ENCODE measurements around the gene PDCL3. TPM values are rescaled to one million over a fixed set of nuclear protein-coding genes. Genes with fewer than 3 reads are reported as not detected.

PDCL3 gene
- total RNA-seq: 25.3 and 40.7 TPM in 2 replicates

DNA sequence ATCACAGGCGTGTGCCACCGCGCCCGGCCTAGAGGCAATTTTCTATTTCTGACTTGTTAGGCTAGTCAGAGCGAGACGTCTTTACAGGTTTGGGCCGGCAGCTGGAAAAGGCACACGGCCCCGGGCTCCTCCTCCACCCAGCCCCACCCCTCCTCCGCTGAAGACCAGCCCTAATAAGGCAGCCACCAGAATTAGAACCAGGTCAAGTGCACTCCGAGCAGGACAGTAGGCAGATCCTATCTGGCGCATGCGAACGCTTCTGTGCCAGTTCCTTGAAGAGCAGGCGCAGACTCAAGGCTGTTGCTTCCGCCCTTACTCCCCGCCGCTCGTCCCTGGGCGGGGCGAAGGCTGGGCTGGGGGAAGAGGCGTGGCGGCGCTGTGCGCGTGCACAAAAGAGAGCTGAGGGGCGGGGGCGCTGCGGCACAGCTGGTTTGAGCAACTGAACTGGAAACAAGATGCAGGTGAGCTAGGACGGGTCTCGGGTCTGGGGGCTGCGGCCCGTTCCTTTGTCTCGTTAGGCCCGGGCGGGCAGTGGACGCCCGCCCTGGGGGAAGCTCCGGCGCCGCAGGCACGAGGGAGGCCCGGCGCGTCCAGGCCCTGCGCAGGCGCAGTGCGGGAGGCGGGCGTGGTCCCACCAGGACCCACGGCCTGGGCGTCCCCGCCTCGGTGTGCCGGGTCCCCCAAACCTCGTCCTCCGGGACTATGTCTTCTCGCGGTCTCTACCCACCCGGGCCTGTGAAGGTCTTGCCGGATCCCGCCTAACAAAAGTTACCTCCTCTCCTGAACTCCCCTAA lies at the start of gene PDCL3:
TSS of gene PDCL3 (plus strand) at position 381 of the 794 bp plus-strand sequence. CDS start at position 456, 75 bp downstream.
- TF ChIP-seq, protein P1, sequence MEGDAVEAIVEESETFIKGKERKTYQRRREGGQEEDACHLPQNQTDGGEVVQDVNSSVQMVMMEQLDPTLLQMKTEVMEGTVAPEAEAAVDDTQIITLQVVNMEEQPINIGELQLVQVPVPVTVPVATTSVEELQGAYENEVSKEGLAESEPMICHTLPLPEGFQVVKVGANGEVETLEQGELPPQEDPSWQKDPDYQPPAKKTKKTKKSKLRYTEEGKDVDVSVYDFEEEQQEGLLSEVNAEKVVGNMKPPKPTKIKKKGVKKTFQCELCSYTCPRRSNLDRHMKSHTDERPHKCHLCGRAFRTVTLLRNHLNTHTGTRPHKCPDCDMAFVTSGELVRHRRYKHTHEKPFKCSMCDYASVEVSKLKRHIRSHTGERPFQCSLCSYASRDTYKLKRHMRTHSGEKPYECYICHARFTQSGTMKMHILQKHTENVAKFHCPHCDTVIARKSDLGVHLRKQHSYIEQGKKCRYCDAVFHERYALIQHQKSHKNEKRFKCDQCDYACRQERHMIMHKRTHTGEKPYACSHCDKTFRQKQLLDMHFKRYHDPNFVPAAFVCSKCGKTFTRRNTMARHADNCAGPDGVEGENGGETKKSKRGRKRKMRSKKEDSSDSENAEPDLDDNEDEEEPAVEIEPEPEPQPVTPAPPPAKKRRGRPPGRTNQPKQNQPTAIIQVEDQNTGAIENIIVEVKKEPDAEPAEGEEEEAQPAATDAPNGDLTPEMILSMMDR (IDR thresholded peaks at IDR 0.05; ENCODE audit: insufficient read depth, low read length, severe bottlenecking): peak; percentile 21
- no peaks in the 10 kb centered on the region for H3K27me3 ChIP-seq (ENCODE audit: control insufficient read depth, insufficient read depth, low read length)
- DNase-seq (ENCODE audit: low read depth): peak; percentile 97
- H3K36me3 ChIP-seq (ENCODE audit: control insufficient read depth, insufficient read depth, low read length): no peaks in the 10 kb centered on the region
- FAIRE-seq: no peak
- peak within 1 kb of the TSS; percentile 91 for H3K4me3 ChIP-seq (ENCODE audit: low read depth, low read length)

DNA sequence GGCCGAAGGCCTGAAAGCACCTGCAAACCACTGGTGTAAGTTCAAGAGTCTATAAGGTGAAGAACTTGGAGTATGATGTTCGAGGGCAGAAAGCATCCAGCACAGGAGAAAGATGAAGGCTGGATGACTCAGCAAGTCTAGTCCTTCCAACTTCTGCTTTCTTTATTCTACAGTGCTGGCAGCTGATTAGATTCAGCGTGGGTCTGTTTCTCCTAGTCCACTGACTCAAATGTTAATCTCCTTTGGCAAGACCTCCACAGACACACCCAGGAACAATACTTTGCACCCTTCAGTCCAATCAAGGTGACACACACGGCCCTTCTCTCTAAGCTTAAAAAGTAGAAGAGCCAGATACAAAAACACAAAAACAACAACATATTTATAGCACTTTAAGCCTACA lies 49.1 kb upstream of the PDCL3 start:
- Histone ChIP-seq H3K27me3 (ENCODE audit: control insufficient read depth, insufficient read depth, low read length) (no peaks in the 10 kb centered on the region), H3K4me3 (ENCODE audit: low read depth, low read length) (no peak overlapping the region), H3K36me3 (ENCODE audit: control insufficient read depth, insufficient read depth, low read length) (no peaks in the 10 kb centered on the region)
- FAIRE-seq (no peak), DNase-seq (ENCODE audit: low read depth) (no peak)
- TF ChIP-seq, protein P1 (IDR thresholded peaks at IDR 0.05; ENCODE audit: insufficient read depth, low read length, severe bottlenecking): no peak

DNA sequence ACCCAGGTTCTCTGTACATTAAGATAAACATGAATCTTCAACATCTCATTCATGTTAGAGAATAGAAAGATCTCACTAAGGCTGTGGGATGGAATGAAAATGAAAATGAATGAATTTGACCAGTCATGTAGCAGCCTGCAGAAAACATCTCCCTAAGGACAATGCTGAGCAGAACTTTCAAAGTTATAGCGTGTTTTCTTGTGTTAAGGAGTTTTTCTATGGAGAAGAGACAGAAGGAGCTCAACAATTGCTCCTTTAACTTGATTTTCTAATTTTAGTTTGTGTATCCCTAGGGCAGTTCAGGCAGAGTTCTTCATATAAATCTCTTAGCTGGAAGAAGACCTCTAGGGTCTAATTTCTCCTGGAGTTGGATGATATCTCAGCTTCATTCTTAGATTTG lies 45.2 kb upstream of the PDCL3 start:
- H3K4me3 ChIP-seq (ENCODE audit: low read depth, low read length): no peak overlapping the region
- H3K27me3 ChIP-seq (ENCODE audit: control insufficient read depth, insufficient read depth, low read length): no peaks in the 10 kb centered on the region
- DNase-seq (ENCODE audit: low read depth) (no peak), FAIRE-seq (no peak)
- no peaks in the 10 kb centered on the region for H3K36me3 ChIP-seq (ENCODE audit: control insufficient read depth, insufficient read depth, low read length)
- TF ChIP-seq, protein P1 (IDR thresholded peaks at IDR 0.05; ENCODE audit: insufficient read depth, low read length, severe bottlenecking): no peak

DNA sequence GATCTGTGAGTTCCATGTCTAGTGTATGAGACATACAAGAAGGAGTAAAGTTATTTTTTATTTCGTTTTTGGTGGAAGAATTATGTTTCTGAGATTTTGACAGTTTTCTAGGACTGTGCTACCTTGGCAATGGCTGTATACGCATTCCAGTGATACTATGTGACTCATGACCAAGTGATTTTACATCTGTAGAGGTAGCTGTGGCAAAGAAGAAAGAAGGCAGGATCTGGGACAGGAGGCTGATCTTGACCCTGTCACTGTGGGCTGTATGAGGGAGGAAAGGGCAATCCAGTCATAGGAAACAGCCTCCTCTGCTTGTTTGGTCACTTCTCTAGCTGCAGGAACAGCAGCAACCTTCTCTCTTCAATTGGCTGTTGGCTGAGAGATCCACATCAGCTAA lies 44.0 kb upstream of the PDCL3 start:
- Histone ChIP-seq H3K4me3 (ENCODE audit: low read depth, low read length) (no peak overlapping the region), H3K36me3 (ENCODE audit: control insufficient read depth, insufficient read depth, low read length) (no peaks in the 10 kb centered on the region), H3K27me3 (ENCODE audit: control insufficient read depth, insufficient read depth, low read length) (no peaks in the 10 kb centered on the region)
- FAIRE-seq (no peak), DNase-seq (ENCODE audit: low read depth) (no peak)
- TF ChIP-seq, protein P1 (IDR thresholded peaks at IDR 0.05; ENCODE audit: insufficient read depth, low read length, severe bottlenecking): no peak

DNA sequence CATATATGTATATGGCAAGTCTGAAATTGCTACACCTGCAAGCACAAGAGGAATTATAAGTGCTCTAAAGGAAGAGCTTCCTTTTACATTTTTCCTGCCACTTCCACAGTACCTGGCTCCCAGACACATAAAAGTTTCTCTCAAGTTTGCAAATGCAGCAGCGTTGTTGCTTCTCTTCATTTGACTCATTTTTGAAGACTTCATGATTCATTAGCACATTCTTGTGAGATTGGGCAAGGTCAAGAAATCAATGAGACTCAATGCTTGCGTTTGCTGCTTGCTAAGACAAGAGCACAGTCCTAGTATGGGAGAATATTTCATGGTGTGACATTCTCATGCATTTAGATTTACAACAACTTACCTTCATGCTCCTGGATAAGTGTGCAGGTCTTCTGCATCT lies 42.6 kb upstream of the PDCL3 start:
- TF ChIP-seq, protein P1 (IDR thresholded peaks at IDR 0.05; ENCODE audit: insufficient read depth, low read length, severe bottlenecking): no peak
- Histone ChIP-seq H3K27me3 (ENCODE audit: control insufficient read depth, insufficient read depth, low read length) (no peaks in the 10 kb centered on the region), H3K4me3 (ENCODE audit: low read depth, low read length) (no peak overlapping the region), H3K36me3 (ENCODE audit: control insufficient read depth, insufficient read depth, low read length) (no peaks in the 10 kb centered on the region)
- no peak for FAIRE-seq
- peak; percentile 53 for DNase-seq (ENCODE audit: low read depth)

DNA sequence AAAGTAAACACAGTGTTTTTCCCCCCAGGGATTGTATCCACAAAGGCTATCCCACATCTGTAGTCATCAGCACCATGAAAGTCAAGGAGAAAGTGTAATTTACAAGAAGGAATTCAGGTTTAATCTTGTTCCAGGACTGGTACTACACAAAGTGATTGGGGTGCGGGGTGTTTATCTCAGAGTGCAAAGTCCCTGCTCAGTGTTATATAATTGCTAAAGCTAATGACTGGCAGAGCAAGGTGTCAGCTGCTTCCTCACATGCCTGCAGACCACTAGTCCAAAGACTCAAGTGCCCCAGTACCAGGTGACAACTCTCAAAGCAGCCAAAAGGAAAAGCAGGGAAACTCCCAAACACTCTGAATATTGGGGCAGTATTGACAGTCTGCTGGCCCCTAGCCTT lies 40.4 kb upstream of the PDCL3 start:
- no peaks in the 10 kb centered on the region for H3K27me3 ChIP-seq (ENCODE audit: control insufficient read depth, insufficient read depth, low read length)
- H3K4me3 ChIP-seq (ENCODE audit: low read depth, low read length): no peak overlapping the region
- TF ChIP-seq, protein P1 (IDR thresholded peaks at IDR 0.05; ENCODE audit: insufficient read depth, low read length, severe bottlenecking): no peak
- FAIRE-seq: no peak
- no peak for DNase-seq (ENCODE audit: low read depth)
- no peaks in the 10 kb centered on the region for H3K36me3 ChIP-seq (ENCODE audit: control insufficient read depth, insufficient read depth, low read length)
